GM10847 (cell line): ENCODE results near the gene ABL1.

Source experiments
- POLR2A ChIP-seq: IDR thresholded peaks from 2 replicates; pipeline ENCODE4 v1.6.1; 2011; ENCODE audit not compliant: insufficient read length; ENCODE audit errors: extremely low read depth

The ABL1 gene

DNA sequence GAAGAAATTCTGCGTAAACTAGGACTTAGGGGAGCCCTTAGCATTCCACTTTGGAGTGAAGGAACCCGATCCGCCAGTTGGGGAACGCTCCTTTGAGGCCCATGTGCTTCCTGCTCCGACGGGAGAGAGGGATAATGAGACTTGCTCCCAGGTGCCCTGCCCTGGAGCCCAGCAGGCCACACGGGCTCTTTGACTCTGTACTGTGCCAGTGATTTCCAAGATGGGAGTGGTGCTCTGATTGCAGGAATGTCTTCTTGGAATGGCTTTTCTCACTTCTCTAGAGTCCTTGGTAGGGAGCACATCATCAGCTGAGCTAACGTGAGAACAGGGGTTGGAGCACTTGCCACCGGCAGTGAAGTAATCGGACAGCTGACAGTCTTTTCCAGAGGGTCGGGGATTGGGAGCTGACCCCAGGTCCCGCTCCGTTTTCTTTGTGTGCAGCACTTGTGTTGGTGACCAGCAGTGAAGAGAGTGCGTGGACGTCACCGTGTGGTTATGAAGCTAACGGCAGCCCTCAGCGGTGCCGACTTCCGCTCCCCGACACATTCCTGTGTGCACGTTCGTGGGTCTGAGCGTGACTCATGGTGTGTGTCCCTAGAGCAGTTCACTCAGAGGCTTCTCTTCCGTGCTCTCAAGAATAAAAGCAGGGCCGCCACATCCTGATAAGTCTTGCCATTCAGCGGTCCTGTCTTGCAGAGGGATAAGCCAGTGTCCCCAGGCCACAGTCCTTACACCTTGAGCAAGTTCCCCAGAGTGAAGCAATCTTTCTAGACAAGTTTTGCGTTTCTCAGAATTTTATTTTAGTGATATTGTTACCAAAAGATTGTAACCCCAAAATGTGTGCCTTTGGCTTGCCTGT lies 25.6 kb downstream of the ABL1 start:
- no peak for TF ChIP-seq POLR2A

DNA sequence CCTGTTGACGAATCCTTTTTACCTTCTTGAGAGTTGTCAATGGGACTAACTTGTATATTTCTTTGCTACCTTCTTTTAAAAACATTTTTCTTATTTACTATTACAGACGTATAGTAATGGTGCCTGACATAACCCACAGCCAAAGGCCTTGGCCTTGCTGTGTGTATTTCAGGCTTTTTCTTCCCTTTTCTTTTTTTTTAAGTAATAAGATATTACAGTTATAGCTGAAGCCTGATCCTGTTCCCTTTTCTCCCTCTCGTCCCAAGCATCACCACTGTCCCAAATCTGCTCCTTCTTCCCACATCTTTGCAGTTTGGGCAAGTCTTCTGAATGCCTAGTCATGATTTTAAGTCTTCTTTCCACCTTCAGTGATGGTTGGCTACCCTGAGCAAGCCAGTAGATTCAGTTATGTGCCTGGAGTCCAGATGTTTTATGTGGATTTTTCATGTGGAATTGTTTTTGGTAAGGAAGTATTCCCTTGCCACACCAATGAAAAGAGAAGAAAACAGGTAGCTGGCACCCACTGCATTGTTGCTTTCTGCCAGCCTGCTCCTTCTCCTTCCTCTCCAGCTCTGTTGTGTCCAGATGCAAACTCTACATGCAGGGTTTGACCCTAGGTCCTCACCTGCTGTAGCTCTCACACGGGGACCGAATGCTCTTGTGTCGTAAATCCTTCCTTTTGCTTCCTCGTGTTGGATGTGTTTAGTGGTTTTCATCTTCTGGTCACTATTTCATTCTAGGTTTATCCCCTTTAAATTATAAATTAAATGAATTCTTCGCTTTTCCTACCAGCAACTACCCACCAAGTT lies 26.5 kb downstream of the ABL1 start:
- no peak for TF ChIP-seq POLR2A

DNA sequence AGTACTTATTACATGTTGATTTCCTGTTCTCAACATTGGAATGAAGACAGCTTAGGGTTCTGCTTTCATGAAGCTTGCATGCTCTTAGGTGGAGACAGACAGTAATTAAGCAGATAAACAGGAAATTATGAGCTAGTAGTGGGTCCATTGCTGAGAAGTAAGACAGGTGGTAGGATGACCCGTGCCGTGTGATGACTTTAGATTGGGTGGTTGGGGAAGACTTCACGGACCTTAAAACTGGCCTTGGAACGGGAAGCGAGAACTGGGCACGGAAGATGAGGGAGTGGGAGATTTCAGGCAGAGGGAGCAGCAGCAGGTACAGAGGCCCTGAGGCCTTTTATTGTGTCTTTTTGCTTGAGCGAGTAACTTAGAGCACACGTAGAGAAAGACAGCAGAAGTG lies 27.2 kb downstream of the ABL1 start:
- no peak for TF ChIP-seq POLR2A

DNA sequence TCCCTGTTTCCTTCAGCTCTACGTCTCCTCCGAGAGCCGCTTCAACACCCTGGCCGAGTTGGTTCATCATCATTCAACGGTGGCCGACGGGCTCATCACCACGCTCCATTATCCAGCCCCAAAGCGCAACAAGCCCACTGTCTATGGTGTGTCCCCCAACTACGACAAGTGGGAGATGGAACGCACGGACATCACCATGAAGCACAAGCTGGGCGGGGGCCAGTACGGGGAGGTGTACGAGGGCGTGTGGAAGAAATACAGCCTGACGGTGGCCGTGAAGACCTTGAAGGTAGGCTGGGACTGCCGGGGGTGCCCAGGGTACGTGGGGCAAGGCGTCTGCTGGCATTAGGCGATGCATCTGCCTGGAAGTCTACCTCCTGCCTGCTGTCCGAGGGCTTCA lies 27.7 kb downstream of the ABL1 start:
- TF ChIP-seq POLR2A, result no peak

DNA sequence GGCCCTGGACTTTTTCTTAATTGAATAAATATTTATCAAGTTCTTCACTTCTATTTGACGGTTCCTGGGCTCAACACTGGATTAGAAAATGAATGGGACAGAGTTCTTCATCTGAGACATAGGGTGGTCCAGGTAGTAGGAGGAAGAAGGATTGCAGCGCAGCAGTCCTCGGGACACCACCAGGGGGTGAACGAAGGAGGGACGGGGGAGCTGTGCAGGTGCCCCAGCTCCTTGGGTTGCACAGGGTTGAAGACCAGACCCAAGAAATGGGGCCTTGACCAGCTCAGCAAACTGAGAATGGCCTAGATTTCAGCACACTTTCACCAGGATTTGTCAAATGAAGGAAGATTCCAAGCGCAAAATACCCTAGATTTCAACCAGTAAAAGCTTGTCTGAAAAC lies 29.5 kb downstream of the ABL1 start:
- no peak for TF ChIP-seq POLR2A

DNA sequence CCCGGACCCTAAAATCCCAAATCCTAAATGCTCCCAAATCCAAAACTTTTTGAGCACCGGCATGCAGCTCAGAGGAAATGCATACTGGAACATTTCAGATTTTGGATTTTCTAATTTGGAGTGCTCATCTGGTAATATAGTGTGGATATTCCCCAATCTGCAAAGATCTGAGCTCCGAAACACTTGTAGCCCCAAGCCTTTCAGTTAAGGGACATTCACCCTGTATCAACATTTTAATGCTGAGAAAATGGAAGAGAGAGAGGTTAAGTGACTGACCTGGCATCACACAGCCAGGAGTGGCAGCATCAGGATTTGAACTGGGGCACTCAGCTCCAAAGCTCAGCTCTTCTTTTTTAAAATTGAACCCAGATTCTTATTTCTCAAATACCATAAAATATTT lies 30.9 kb downstream of the ABL1 start:
- TF ChIP-seq POLR2A, result no peak

DNA sequence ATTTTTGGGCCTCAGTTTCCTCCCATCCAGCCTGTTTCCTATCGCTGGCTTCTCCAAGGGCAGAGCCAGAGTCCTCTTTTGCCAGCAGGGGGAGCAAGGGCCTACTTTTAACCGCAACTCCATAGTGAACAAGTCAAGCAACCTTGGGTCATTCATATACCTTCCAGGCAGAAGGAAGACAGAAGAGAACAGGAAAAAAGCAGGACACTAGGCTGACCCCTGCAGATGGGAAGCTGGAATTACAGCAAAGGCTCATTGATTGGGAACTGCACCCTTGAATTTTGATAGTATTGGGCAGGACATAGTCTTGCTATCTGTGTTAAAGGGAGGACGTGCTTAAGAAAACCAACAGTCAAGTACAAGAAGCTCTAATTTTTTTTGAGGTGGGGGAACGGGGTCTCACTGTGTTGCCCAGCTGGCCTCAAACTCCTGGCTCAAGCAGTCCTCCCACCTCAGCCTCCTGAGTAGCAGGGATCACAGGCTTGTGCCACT lies 31.5 kb downstream of the ABL1 start:
- no peak for TF ChIP-seq POLR2A

DNA sequence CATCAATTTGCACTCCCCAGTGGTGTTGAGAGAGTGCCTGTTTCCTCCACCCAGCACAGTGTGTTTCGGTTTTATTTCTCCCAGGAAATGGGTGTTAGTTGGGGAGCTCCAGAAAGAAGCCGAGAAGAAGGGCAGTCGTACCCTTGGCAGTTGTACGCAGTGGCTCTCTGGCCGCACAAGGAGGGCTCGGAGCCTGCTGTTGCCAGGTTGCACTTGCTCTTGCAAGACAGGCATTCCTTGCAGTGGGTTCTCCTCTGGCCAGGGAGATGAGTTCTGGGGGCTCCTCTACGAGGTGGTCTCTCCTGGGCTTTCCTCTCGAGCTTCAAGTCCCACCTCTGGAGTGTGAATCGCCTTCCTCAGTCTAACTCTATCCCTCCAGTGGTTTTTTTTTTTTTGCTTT lies 32.5 kb downstream of the ABL1 start:
- no peak for TF ChIP-seq POLR2A

DNA sequence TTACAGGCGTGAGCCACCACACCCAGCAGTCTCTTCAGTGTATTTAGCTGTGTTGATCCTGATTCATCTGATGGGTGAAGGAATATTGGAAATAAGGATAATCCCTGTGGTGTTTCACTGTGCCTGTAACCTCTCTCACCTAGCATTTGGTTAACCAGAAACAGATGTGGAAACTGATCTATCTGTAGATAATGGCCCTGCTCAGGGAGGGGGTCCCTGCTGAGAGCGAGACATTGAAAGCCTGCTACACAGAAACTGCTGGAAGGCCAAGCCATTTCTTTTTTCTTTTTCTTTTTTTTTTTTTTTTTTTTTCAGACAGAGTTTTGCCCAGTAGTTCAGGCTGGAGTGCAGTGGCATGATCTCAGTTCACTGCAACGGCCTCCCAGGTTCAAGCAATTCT lies 33.2 kb downstream of the ABL1 start:
- no peak for TF ChIP-seq POLR2A

DNA sequence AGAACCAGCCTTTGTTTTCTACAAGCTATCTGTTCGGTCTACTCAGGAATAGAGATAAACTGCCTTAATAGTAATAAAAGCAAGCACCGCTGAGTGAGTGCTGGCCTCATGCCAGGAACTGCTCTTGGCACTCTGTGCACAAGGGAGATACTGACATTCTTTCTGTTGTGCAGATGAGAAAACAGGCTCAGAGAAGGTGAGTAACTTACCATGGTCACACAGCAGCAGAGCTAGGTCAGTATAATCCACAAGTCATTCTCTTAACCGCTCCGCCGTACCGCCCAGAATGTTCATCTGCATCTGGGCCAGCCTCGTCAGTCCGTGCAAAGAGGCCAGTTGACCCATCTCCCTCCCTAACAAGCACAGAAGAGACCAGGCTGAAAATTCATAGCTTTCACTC lies 34.2 kb downstream of the ABL1 start:
- TF ChIP-seq POLR2A, result no peak

DNA sequence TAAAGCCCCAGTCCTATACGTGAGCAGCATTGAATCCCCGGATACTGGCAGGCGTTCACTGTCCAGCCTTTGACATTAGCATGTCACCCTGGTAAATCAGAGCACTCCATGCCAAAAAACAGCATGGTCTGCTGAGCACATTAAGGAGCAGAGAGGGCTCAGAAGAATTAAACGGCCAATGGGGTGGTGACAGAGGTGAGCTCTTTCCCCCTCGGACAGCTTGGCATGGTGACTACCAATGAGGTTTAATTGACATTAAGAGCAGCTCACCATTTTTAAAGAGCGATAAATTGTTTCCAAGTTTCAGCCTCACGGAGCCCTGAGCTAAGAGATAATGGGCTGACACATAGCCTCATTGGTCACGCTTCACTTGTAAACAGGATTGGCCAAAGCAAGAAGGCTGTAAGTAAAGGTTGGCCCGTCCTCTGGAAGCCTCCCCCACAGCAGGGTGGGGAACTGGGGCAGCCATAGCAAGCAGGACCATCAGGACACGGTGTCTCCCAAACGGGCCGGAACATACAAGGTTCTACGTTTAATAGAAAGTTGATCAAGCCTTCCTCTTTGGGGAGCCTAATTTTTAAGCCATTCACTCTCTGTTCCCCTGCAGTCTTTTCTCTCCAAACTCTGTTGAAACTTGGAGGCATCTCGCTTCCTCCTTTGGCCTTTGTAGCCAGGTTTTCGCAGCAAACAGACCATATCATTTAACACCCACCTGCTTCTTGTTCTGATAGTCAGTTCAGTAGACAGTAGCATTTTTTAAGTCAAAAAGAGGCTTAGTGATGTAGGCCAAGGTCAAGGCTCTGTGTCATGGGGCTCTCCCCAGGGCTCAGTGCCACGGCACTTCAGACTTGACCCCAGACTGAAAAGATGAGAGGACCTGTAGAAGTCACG lies 35.7 kb downstream of the ABL1 start:
- no peak for TF ChIP-seq POLR2A

DNA sequence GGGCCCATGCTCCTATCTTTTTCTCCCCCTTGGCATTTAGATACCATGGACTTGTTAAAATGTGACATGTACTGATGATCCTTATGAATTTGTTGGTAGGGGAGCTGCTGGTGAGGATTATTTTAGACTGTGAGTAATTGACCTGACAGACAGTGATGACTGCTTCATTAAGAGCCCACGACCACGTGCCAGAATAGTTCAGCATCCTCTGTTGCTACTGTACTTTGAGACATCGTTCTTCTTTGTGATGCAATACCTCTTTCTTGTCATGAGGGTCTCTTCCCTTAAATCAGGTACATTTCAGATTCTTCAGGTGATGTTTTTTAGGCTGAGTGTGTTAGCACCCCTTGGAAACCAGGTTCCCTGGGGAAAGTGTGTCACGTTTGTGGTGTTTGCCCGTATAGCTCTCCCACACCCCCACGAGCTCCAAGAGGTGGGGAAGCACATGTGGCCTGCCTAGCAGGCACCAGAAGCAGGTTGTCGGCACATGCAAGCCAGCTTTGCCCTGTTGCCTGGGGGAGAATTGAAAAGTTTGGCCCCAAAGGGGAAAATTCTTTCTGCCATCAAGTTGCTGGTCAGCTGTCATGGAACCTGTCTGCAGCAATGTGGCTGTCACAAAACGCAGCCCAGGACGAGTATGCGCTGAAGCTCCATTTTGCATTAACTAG lies 36.5 kb downstream of the ABL1 start:
- no peak for TF ChIP-seq POLR2A

DNA sequence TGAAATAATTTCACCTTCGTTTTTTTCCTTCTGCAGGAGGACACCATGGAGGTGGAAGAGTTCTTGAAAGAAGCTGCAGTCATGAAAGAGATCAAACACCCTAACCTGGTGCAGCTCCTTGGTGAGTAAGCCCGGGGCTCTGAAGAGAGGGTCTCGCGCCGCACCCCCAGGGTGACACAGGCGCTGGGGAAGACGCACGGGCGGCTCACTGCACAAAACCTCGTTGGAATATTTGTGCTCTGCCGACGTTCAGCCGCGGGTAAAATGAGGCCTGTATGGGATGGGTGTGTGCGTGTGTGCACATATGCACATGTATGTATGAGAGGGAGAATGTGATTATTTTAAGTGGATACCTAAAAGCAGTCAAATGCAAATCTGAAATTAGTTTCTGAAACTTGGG lies 37.0 kb downstream of the ABL1 start:
- no peak for TF ChIP-seq POLR2A

DNA sequence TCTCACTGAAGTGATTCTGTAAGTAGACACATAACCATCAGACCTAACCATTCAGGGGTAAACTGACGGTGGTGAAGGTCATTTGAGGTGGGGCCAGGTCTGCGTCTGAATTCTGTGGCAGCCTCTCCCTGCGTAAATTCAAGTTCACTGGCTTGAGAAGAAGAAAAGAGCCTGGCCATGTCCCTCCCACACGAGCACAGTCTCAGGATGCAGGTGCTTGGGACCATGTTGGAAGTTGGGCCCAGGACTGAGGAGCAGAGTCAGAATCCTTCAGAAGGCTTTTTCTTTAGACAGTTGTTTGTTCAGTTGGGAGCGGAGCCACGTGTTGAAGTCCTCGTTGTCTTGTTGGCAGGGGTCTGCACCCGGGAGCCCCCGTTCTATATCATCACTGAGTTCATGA lies 37.5 kb downstream of the ABL1 start:
- no peak for TF ChIP-seq POLR2A

DNA sequence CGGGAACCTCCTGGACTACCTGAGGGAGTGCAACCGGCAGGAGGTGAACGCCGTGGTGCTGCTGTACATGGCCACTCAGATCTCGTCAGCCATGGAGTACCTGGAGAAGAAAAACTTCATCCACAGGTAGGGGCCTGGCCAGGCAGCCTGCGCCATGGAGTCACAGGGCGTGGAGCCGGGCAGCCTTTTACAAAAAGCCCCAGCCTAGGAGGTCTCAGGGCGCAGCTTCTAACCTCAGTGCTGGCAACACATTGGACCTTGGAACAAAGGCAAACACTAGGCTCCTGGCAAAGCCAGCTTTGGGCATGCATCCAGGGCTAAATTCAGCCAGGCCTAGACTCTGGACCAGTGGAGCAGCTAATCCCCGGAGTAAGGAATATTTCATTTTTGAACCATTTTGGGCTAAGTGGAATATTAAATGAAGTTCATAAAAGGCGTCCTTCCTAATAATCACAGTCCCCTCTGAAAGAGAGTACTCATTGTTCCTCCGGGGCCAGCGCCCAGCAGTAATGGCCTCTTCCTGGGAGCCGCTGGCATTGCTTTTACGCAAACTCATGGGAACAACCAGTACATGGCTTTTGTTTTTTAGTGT lies 38.0 kb downstream of the ABL1 start:
- TF ChIP-seq POLR2A, result no peak

DNA sequence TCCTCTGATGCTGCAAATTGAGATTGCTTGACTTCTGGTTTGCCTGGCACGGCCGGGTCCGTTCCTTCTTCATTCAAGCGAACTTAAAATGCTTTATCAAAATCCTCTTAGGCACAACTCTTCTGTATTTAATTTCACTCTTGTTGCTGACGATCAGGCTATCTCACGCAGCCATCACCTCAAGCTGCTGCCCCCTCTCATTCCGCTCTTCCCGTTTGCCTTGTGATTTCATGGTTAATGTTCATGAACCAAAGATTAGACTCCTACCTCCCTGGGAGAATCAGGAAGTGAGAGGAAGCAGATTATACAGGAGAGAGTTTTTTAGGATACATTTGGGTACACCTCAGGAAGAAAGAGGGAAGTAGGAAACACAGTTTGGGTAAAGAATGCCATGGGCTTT lies 38.9 kb downstream of the ABL1 start:
- TF ChIP-seq POLR2A, result no peak
